Measurements from ENCODE around the gene MAP4K3. TPM values are rescaled to one million over a fixed set of nuclear protein-coding genes. Genes with fewer than 3 reads are reported as not detected.
"Not testable (repeated sequence)": the region's sequence is repeated elsewhere in the genome, so short reads cannot be mapped to it uniquely, and the experiment has no call there.

Gene MAP4K3
- total and polyA plus RNA-seq, 2 of the 8 experiments (the other 6 are each of a cell fraction or from before 2014, with no cell fraction given) = 11.4 to 63.0 TPM

DNA sequence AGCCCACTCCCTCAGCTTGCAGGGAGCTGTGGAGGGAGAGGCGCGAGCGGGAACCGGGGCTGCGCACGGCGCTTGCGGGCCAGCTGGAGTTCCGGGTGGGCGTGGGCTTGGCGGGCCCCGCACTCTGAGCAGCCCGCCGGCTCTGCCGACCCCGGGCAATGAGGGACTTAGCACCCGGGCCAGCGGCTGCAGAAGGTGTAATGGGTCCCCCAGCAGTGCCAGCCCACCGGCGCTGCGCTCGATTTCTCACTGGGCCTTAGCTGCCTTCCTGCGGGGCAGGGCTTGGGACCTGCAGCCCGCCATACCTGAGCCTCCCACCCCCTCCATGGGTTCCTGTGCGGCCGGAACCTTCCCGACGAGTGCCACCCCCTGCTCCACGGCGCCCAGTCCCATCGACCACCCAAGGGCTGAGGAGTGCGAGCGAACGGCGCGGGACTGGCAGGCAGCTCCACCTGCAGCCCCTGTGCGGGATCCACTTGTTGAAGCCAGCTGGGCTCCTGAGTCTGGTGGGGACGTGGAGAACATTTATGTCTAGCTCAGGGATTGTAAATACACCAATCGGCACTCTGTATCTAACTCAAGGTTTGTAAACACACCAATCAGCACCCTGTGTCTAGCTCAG is 192.7 kb downstream of the MAP4K3 start:
- H2BK15ac ChIP-seq (ENCODE audit: low read length); H4K91ac ChIP-seq (replicated peaks; ENCODE audit: insufficient read length, low read length); H3K23ac ChIP-seq (ENCODE audit: insufficient read length); H3K56ac ChIP-seq (replicated peaks; ENCODE audit: insufficient read length, low read depth, low read length); H3K9ac ChIP-seq (replicated peaks in 1 of 4; ENCODE audit: extremely low read depth in 1 of 4, low read depth in 3 of 4, low read length in 3 of 4); H3K4me1 ChIP-seq (replicated peaks in 1 of 4; ENCODE audit: control insufficient read depth in 3 of 4, insufficient read depth in 4 of 4, low read length in 3 of 4); H3K79me1 ChIP-seq (ENCODE audit: low read depth, low read length); H2BK5ac ChIP-seq (ENCODE audit: low read depth, low read length); H3K27me3 ChIP-seq (replicated peaks in 1 of 4; ENCODE audit: control insufficient read depth in 3 of 4, extremely low read depth in 1 of 4, insufficient read depth in 3 of 4, low read length in 3 of 4); H2BK120ac ChIP-seq (replicated peaks; ENCODE audit: low read depth, low read length); H3K27ac ChIP-seq (ENCODE audit: low read depth, low read length); H3K4me2 ChIP-seq (ENCODE audit: insufficient read depth in 1 of 2, low read depth in 2 of 2, low read length in 2 of 2); FAIRE-seq; H3K4me3 ChIP-seq (ENCODE audit: extremely low read depth in 1 of 4, insufficient read depth in 2 of 4, low read depth in 3 of 4, low read length in 4 of 4); DNase-seq (ENCODE audit: low read depth in 1 of 2, low spot score in 2 of 2); H3K36me3 ChIP-seq (ENCODE audit: control insufficient read depth in 2 of 4, insufficient read depth in 4 of 4, low read length in 3 of 4); H2AK5ac ChIP-seq (ENCODE audit: low read depth, low read length); H2BK12ac ChIP-seq (ENCODE audit: low read depth, low read length); H3K4ac ChIP-seq (replicated peaks; ENCODE audit: insufficient read length, low read depth, low read length); H4K8ac ChIP-seq (ENCODE audit: extremely low read depth, insufficient read depth, low read length); H3K79me2 ChIP-seq (ENCODE audit: control insufficient read depth in 1 of 2, insufficient read depth in 2 of 2, low read length in 2 of 2); H3K23me2 ChIP-seq (ENCODE audit: low read depth, low read length); H3K14ac ChIP-seq (ENCODE audit: insufficient read length); H3K18ac ChIP-seq (ENCODE audit: extremely low read depth, low read length); H3K9me3 ChIP-seq (ENCODE audit: insufficient read depth in 2 of 2, low read depth in 1 of 2, low read length in 1 of 2); H4K20me1 ChIP-seq (replicated peaks in 1 of 2; ENCODE audit: control insufficient read depth in 1 of 2, insufficient read depth in 2 of 2, low read length in 2 of 2); H2BK20ac ChIP-seq (ENCODE audit: low read length); H2AFZ ChIP-seq (ENCODE audit: low read length); POLR2A ChIA-PET (ENCODE audit: partially characterized antibody); H4K5ac ChIP-seq (ENCODE audit: insufficient read length, low read depth, low read length): not testable (repeated sequence)
- CTCF ChIA-PET (ENCODE audit: partially characterized antibody) = interaction anchor here (0.8 to 1.3 kb wide), 3 partner anchors 9 to 487 kb away, joined by 3 to 4 read pairs (median 3); no protein-coding TSS in a partner anchor
- 94% methylated on average over 27 of the region's 39 CpGs; no CpG with 5 or more reads in 1 of the 2 experiments for WGBS, 2 experiments (ENCODE audit: extremely low coverage in 1 of 2, insufficient coverage in 1 of 2, insufficient read length in 1 of 2, insufficient replicate concordance in 2 of 2, low coverage in 1 of 2, low lambda C conversion rate in 2 of 2, missing lambda C conversion rate in 1 of 2)
